Left ventricle myocardium inferior (tissue), 1 donor: Measurements from ENCODE around the gene MEX3A. TPM values are rescaled to one million over a fixed set of nuclear protein-coding genes. Genes with fewer than 3 reads are reported as not detected.

Experiments
- DNase-seq: peaks from one replicate; pipeline ENCODE4 v3.0.0-alpha.2; 2020
- H3K27ac ChIP-seq: fragments of 200-600 bp; replicated peaks from 2 replicates; pipeline ENCODE4 v1.8.0; 2021
- H3K27me3 ChIP-seq: fragments of 200-600 bp; 2 replicates; pipeline ENCODE4 v1.8.0; 2021; ENCODE audit warnings: low read depth
- H3K36me3 ChIP-seq: fragments of 200-600 bp; 2 replicates; pipeline ENCODE4 v1.8.0; 2021
- H3K4me1 ChIP-seq: fragments of 200-600 bp; 2 replicates; pipeline ENCODE4 v1.8.0; 2021
- H3K4me3 ChIP-seq: fragments of 200-600 bp; 2 replicates; pipeline ENCODE4 v1.8.0; 2021; ENCODE audit warnings: mild to moderate bottlenecking, moderate library complexity
- H3K9me3 ChIP-seq: fragments of 200-600 bp; replicated peaks from 2 replicates; pipeline ENCODE4 v1.8.0; 2021
- intact Hi-C: fragments of 100-400 bp; cut with micrococcal nuclease; formaldehyde crosslinking; loops from one replicate; pipeline ENCODE4 v1.11.0; 2022
- long read RNA-seq: library from polyadenylated mRNA; unstranded; transcript quantifications from one replicate; pipeline ENCODE4 v2.0.0, GENCODE V29; 2021
- total RNA-seq: library from RNA; stranded (reverse); fragmentation: NEBNext Ultra II Directional; extraction: Animal tissue kit (Norgen Biotek cat#: 25700); gene quantifications from one replicate; pipeline ENCODE4 v1.2.1, GENCODE V29; 2021
- TF ChIP-seq, protein P1 (sequence below): fragments of 200-600 bp; IDR thresholded peaks from 2 replicates; pipeline ENCODE4 v1.8.0; 2021; ENCODE audit warnings: antibody characterized with exemption, mild to moderate bottlenecking, borderline replicate concordance
- donor health status: DM: no; HTN: yes; CAD: no; lungs with severe emphysema.

The MEX3A gene, protein sequence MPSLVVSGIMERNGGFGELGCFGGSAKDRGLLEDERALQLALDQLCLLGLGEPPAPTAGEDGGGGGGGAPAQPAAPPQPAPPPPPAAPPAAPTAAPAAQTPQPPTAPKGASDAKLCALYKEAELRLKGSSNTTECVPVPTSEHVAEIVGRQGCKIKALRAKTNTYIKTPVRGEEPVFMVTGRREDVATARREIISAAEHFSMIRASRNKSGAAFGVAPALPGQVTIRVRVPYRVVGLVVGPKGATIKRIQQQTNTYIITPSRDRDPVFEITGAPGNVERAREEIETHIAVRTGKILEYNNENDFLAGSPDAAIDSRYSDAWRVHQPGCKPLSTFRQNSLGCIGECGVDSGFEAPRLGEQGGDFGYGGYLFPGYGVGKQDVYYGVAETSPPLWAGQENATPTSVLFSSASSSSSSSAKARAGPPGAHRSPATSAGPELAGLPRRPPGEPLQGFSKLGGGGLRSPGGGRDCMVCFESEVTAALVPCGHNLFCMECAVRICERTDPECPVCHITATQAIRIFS
- total RNA-seq = 0.16 TPM
- long read RNA-seq, full-length matches to known transcripts = 1 of 1 reads
- long read RNA-seq, partial matches to known transcripts = 0 of 1 reads
- long read RNA-seq, other reads (novel, unspliced or antisense) = 0 of 1 reads

DNA sequence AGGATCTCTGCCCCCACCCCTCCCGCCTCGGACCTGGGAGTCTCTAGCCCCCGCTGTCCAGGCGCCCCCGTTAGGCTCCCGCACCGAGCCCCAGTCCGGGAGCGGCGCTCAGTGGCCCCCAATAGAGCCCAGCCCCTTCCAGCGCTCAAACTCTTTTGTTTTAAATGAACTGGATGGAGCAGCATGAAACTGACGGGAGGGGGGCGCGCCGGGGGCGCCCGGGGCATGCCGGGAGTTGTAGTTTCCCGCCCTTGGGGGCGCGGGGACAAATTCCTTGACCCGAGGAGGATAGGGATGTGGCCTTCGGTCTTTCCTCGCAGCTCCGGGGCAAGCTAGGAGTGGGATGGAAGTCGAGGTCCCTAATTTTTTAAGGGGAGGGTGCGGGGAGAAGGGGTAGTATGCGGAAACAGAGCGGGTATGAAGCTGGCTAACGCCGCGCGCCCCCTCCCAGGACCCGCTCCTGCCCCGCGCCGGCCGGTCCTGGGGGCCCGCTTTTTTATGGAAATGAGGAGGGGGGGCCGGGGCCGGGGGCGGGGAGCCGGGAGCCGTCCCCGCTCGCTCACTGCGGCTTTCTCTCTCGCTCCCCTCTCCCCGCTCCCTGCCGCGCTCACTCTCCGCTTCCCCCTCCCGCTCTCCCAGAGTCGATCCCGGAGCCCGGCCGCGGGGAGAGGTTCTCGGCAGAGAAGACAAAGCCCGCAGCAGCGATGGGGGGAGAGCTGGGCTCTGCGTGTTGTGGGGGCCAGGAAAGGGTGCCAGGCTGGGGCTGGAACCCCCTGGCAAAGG, at the start of gene MEX3A:
TSS of gene MEX3A (minus strand) at position 157 of the 783 bp plus-strand sequence. CDS start 467 bp downstream, outside the sequence.
- intact Hi-C loops = no loop called here
- H3K27me3 ChIP-seq = no peaks in the 10 kb centered on the region
- no peaks in the 10 kb centered on the region for H3K36me3 ChIP-seq
- TF ChIP-seq, protein P1, sequence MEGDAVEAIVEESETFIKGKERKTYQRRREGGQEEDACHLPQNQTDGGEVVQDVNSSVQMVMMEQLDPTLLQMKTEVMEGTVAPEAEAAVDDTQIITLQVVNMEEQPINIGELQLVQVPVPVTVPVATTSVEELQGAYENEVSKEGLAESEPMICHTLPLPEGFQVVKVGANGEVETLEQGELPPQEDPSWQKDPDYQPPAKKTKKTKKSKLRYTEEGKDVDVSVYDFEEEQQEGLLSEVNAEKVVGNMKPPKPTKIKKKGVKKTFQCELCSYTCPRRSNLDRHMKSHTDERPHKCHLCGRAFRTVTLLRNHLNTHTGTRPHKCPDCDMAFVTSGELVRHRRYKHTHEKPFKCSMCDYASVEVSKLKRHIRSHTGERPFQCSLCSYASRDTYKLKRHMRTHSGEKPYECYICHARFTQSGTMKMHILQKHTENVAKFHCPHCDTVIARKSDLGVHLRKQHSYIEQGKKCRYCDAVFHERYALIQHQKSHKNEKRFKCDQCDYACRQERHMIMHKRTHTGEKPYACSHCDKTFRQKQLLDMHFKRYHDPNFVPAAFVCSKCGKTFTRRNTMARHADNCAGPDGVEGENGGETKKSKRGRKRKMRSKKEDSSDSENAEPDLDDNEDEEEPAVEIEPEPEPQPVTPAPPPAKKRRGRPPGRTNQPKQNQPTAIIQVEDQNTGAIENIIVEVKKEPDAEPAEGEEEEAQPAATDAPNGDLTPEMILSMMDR = no peak
- peaks cover 43% of the 10 kb centered on the region for H3K4me1 ChIP-seq
- peak; percentile 77 for DNase-seq
- peak within 1 kb of the TSS; percentile 92 for H3K4me3 ChIP-seq
- peak within 1 kb of the TSS; percentile 52 for H3K27ac ChIP-seq
- H3K9me3 ChIP-seq = no peaks in the 10 kb centered on the region

DNA sequence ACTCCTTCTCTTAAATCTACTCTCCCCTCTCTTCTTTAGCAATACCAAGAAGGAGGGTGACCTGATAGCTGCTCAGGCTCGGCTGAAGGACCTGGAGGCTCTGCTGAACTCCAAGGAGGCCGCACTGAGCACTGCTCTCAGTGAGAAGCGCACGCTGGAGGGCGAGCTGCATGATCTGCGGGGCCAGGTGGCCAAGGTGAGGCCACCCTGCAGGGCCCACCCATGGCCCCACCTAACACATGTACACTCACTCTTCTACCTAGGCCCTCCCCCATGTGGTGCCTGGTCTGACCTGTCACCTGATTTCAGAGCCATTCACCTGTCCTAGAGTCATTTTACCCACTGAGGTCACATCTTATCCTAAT, 48.3 kb upstream of the MEX3A start:
- Histone ChIP-seq H3K36me3 (peaks cover 52% of the 10 kb centered on the region), H3K27me3 (no peaks in the 10 kb centered on the region), H3K9me3 (no peaks in the 10 kb centered on the region), H3K4me3 (peak overlapping the region; percentile 50), H3K27ac (peak overlapping the region; percentile 97), H3K4me1 (peaks cover 68% of the 10 kb centered on the region)
- DNase-seq = no peak
- TF ChIP-seq, protein P1 = peak; percentile 2
- intact Hi-C loops = loop anchor here (2.0 kb wide), 1 partner anchor 34 kb away; no protein-coding TSS in a partner anchor

DNA sequence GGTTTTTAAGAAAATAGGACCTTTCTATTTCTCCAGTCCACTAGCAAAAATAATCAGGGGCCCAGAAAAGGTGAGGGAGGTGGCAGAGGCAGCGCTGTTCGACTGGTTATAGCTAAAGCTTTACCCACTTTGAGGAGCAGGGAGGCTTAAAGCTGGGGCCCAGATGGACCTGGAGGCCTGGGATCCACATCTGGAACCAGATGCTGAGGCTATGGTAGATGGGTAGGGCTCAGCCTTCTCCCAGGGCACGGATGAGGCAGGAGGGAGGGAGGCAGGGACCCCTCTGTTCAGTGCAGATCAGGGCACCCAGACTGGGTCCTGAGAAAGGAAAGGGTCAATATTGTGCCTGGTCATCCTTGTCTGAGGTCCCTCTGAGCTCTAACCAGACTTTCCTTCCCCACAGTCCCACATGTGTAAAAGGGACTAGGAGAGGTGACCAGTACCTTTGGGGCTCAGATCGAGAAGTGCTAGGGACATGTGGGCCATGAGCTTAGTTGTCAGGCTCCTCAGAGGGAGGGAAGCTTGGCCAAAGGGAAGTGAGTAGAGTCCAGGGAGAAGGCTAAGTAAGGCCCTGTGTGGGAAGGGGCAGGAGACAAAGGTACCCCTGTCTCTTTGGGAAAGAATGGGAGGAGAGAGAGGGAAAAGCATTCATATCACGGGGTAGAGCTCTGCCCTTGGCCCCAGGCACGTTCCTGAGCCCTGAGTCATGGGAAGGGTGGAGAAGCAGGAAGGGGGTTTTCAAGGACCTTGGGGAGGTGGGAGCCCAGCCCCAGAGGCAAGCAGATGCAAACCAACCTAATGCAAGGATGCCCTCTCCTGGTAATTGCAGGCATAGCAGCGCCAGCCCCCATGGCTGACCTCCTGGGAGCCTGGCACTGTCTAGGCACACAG, 47.7 kb upstream of the MEX3A start:
- peak overlapping the region; percentile 97 for H3K27ac ChIP-seq
- peaks cover 45% of the 10 kb centered on the region for H3K36me3 ChIP-seq
- no peaks in the 10 kb centered on the region for H3K27me3 ChIP-seq
- H3K4me1 ChIP-seq = peaks cover 74% of the 10 kb centered on the region
- no peaks in the 10 kb centered on the region for H3K9me3 ChIP-seq
- intact Hi-C loops = loop anchor here (2.0 kb wide), 1 partner anchor 33 kb away; no protein-coding TSS in a partner anchor
- peak; percentile 80 for DNase-seq
- H3K4me3 ChIP-seq = peak overlapping the region; percentile 50
- TF ChIP-seq, protein P1 = peak; percentile 99

DNA sequence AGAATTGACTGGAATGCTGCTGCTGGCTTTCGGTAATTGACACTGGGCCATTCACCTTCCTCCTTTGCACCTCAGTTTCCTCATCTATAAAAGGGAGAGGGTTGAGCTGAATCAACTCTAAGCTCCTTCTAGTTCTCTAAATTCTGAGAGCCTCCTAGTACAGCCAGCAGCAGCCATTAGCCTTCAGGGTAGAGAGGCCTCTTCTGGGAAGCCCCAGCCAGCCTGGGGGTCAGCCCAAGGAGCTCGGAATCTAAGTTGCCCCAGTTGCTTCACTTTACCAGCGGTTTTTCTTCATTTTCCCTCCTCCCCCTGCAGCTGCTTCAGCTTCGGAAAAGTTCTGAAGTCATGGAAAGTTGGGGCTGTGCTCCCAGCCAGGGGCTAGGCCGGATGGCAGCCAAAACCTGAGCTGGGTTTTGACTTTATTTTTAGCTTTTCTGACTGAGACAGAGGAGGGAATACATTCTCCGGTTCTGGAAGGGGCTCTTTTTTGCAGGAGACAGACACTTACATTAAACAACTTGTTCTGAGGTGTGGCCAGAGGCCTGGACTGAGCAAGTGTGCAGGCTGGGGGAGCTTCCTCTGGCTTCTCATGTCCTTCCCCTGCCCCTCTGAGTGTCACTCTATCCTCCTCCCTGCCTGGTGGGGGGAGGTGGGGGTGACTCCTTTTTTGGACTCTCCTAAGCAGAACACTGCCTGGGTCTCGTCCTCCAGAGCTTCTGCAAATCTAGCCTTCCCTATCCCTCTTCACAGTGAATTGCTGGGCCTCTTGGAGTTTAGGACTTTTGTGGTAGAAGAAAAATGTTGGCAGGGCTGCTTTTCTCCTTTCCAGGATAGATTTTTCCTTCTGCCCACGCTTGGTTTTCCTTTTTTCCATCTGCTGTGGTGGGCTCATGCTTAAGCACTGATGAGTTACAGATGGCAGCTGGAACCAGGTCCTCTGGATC, 46.7 kb upstream of the MEX3A start:
- H3K27ac ChIP-seq = peak overlapping the region; percentile 97
- TF ChIP-seq, protein P1 = no peak
- H3K27me3 ChIP-seq = no peaks in the 10 kb centered on the region
- H3K36me3 ChIP-seq = peaks cover 35% of the 10 kb centered on the region
- H3K9me3 ChIP-seq = no peaks in the 10 kb centered on the region
- H3K4me1 ChIP-seq = peaks cover 84% of the 10 kb centered on the region
- peak; percentile 52 for DNase-seq
- H3K4me3 ChIP-seq = peak overlapping the region; percentile 50
- intact Hi-C loops = no loop called here
